Heart right ventricle (tissue), 16 donors: Measurements from ENCODE around the gene WASL. TPM values are rescaled to one million over a fixed set of nuclear protein-coding genes. Genes with fewer than 3 reads are reported as not detected.

Experiments
- ATAC-seq, 8 donors: fragments of 200-7000 bp; cut with Tn5 transposase; one replicate each; pipeline ENCODE4 v1.9.1; 2020; ENCODE audit warnings: mild to moderate bottlenecking in 8 of 8, moderate library complexity in 8 of 8, moderate number of reproducible peaks in 1 of 8
- DNase-seq, 2 donors: peaks; one replicate each; pipeline ENCODE4 v3.0.0-alpha.2; 2020
- H3K27ac ChIP-seq, 10 donors: fragments of 200-600 bp; sonication (generic) in 2 of 10; one replicate each; pipeline versions ENCODE4 v1.5.0 to v1.8.0; 2020 to 2022; ENCODE audit warnings: mild to moderate bottlenecking in 3 of 10
- H3K27me3 ChIP-seq, 7 donors: fragments of 200-600 bp; one replicate each; pipeline ENCODE4 v1.8.0; 2021 to 2022; ENCODE audit warnings: mild to moderate bottlenecking in 2 of 7
- H3K36me3 ChIP-seq, 9 donors: fragments of 200-600 bp; sonication (generic) in 1 of 9; one replicate each; pipeline versions ENCODE4 v1.5.0 to v1.8.0; 2020 to 2022; ENCODE audit warnings: mild to moderate bottlenecking in 2 of 9
- H3K4me1 ChIP-seq, 9 donors: fragments of 200-600 bp; sonication (generic) in 1 of 9; one replicate each; pipeline versions ENCODE4 v1.5.0 to v1.8.0; 2020 to 2022; ENCODE audit warnings: mild to moderate bottlenecking in 4 of 9
- H3K4me3 ChIP-seq, 10 donors: fragments of 200-600 bp; sonication (generic) in 2 of 10; one replicate each; pipeline versions ENCODE4 v1.5.0 to v1.8.0; 2020 to 2022; ENCODE audit warnings: mild to moderate bottlenecking in 7 of 10, moderate library complexity in 2 of 10
- H3K9me3 ChIP-seq, 11 donors: fragments of 200-600 bp in 10 of 11; sonication (generic) in 2 of 11; one replicate each; pipeline versions ENCODE4 v1.5.0 to v1.8.0; 2013 to 2022; ENCODE audit warnings: mild to moderate bottlenecking in 2 of 11, control low read depth in 1 of 11, moderate library complexity in 1 of 11
- CTCF ChIP-seq, 9 donors: fragments of 200-600 bp; sonication (generic) in 2 of 9; IDR thresholded peaks; one replicate each; pipeline versions ENCODE4 v1.5.0 to v1.8.0; 2021 to 2022; ENCODE audit warnings: antibody characterized with exemption in 9 of 9, mild to moderate bottlenecking in 5 of 9, moderate library complexity in 1 of 9
- WGBS, 2 donors: extraction: QIAGEN DNeasy Blood & Tissue Kit; methylation state at CpG; one replicate each; pipeline ENCODE4 v1.1.7; 2013; ENCODE audit warnings: inconsistent platforms in 1 of 2; 5-methylcytosine and 5-hydroxymethylcytosine counted together
- intact Hi-C, 10 donors: fragments of 100-400 bp; cut with DNase I; formaldehyde crosslinking; loops; one replicate each; pipeline versions ENCODE4 v1.11.1 to v1.14.2; 2022
- polyA plus RNA-seq, 2 donors: library from polyadenylated mRNA; stranded (reverse); fragments of 200-250 nt; gene quantifications; one replicate each; pipeline ENCODE4 v1.2.3, GENCODE V29; 2013
- total RNA-seq, 10 donors: library from RNA; stranded (reverse); fragmentation: NEBNext Ultra II Directional in 3 of 10; extraction: Animal tissue kit (Norgen Biotek cat#: 25700) in 3 of 10; gene quantifications; one replicate each; pipeline versions ENCODE4 v1.2.1 to v1.2.4, GENCODE V29; 2021 to 2023
- donor health status: Arrhythmogenic right ventricular cardiomyopathy.
- donor health status: ischemic (EF 13 %, LVEDD 7.1; RV severe dilation, severe dysfunction).
- donor health status: healthy with polysubstance abuse.
- donor health status: DM: no; HTN: yes; CAD: no.
- donor health status: DM: no; HTN: no; CAD: no.
- donor health status: ischemic (EF 25% LVEDD 6.9; RV normal size, moderate dysfunction).
- donor health status: ischemic (EF 25% LVEDD 5.7; RV mildly dilated, moderate dysfunction).
- donor health status: healthy.
- donor health status: DM: yes; HTN: yes; CAD: no.
- donor health status: Ischemic cardiomyopathy.
- donor health status: ischemic (EF 35%, LVEDD 5.7; RV mildly dilated, moderate dysfunction).
- donor health status: nonischemic (EF 11% LVEDD 7.7; RV severe dilation, severe dysfunction).
- donor health status: DM: yes; HTN: yes; CAD: no.
- donor health status: PGD.
- donor health status: ischemic (EF 29% LVEDD 5.4; RV normal size, mild dysfunction).
- donor health status: nonischemic (EF 23%, LVEDD 6.1; RV moderate dilation, normal function).

WASL gene
- total and polyA plus RNA-seq, 12 donors, result 10.7 to 30.0 (median 24.8) TPM

GRCh38 chr7:123641901-123642300, 106.9 kb downstream of the WASL start:
- Histone ChIP-seq H3K4me1 (peaks cover 0 to 58% (median 31%) of the 10 kb centered on the region in 9 donors), H3K4me3 (no peak overlapping the region)
- no peak for ATAC-seq

GRCh38 chr7:123640583-123640982, 108.2 kb downstream of the WASL start:
- ATAC-seq (no peak), DNase-seq (no peak)
- no peak for TF ChIP-seq CTCF (IDR thresholded peaks at IDR 0.05)
- H3K9me3 ChIP-seq, result no peaks in the 10 kb centered on the region
- H3K27me3 ChIP-seq, result no peaks in the 10 kb centered on the region
- peaks cover 0 to 51% (median 21%) of the 10 kb centered on the region in 9 donors for H3K4me1 ChIP-seq
- H3K4me3 ChIP-seq, result no peak overlapping the region
- intact Hi-C loops, result no loop called here
- no peaks in the 10 kb centered on the region for H3K36me3 ChIP-seq
- H3K27ac ChIP-seq, result no peak overlapping the region

More at GRCh38 chr7:123641901-123642300, 106.9 kb downstream of the WASL start:
- Histone ChIP-seq H3K9me3 (no peaks in the 10 kb centered on the region), H3K36me3 (no peaks in the 10 kb centered on the region), H3K27ac (peak overlapping the region in 6 of 10 donors; percentile 27 to 90 (median 60)), H3K27me3 (no peaks in the 10 kb centered on the region)
- no peak for DNase-seq
- TF ChIP-seq CTCF (IDR thresholded peaks at IDR 0.05), result no peak
- intact Hi-C loops, result no loop called here
- 53 to 55% methylated on average over 5 of the region's 5 CpGs for WGBS, 2 donors

GRCh38 chr7:123639631-123640030, 109.2 kb downstream of the WASL start:
- no peak for ATAC-seq
- WGBS, 2 donors, result 77 to 87% methylated on average over 2 of the region's 2 CpGs
- intact Hi-C loops, result loop anchor here in 7 of 10 donors (5.0 to 10.0 kb wide), 6 partner anchors 38 to 228 kb away; no protein-coding TSS in a partner anchor
- no peak for DNase-seq
- TF ChIP-seq CTCF (IDR thresholded peaks at IDR 0.05), result no peak
- H3K27me3 ChIP-seq, result no peaks in the 10 kb centered on the region
- H3K4me1 ChIP-seq, result peaks cover 0 to 50% (median 13%) of the 10 kb centered on the region in 9 donors
- no peaks in the 10 kb centered on the region for H3K36me3 ChIP-seq
- H3K27ac ChIP-seq, result peak overlapping the region in 2 of 10 donors; percentile 12 to 36
- no peak overlapping the region for H3K4me3 ChIP-seq
- H3K9me3 ChIP-seq, result no peaks in the 10 kb centered on the region

GRCh38 chr7:123637878-123638277, 110.9 kb downstream of the WASL start:
- Histone ChIP-seq H3K36me3 (no peaks in the 10 kb centered on the region), H3K9me3 (no peaks in the 10 kb centered on the region), H3K27ac (peak overlapping the region in 2 of 10 donors; percentile 1 to 70), H3K4me3 (no peak overlapping the region), H3K27me3 (no peaks in the 10 kb centered on the region), H3K4me1 (peaks cover 6 to 38% (median 13%) of the 10 kb centered on the region in 9 donors)
- TF ChIP-seq CTCF (IDR thresholded peaks at IDR 0.05), result no peak
- no peak for ATAC-seq
- 80 to 82% methylated on average over 2 of the region's 2 CpGs for WGBS, 2 donors
- no peak for DNase-seq
- intact Hi-C loops, result loop anchor here in 7 of 10 donors (5.0 to 10.0 kb wide), 6 partner anchors 39 to 229 kb away; no protein-coding TSS in a partner anchor
